ENCODE data around the gene ODAD4. TPM values are rescaled to one million over a fixed set of nuclear protein-coding genes. Genes with fewer than 3 reads are reported as not detected.
"Not testable (repeated sequence)": the region's sequence is repeated elsewhere in the genome, so short reads cannot be mapped to it uniquely, and the experiment has no call there.

Gene ODAD4
- total RNA-seq, 2 donors from 2014 or later: 0.55 to 4.3 TPM

DNA sequence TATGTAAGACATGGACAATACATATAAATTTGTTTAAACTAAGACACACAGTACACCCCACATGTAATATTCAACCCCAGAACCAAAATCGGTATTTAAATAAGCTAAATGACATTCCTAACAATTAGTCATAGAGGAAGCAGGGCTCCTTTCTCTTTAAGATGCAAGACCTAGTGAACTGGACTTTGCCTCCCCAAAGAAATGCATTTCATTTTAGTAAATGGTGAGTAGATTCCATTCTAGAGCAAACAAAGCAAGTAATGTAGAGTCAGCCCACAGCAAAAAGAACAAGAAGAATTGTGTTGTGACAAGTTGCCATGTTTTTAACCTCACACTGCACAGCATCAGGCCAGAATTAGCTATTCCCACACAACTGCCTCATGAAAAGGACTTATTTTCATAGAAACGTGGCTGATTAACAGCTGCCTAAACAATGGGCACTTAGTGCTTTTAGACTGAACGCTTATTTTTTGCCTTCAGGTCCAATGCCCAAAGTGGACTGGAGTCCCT is 72.4 kb downstream of the ODAD4 start:
- no peak for DNase-seq (ENCODE audit: low spot score)
- Histone ChIP-seq H3K36me3 (peaks cover 0 to 6% of the 10 kb centered on the region in 2 donors), H3K4me3 (no peak overlapping the region), H3K27me3 (replicated peaks; ENCODE audit: insufficient read depth) (no peaks in the 10 kb centered on the region), H3K4me1 (replicated peaks) (no peaks in the 10 kb centered on the region), H3K9me3 (no peaks in the 10 kb centered on the region), H3K27ac (no peak overlapping the region)
- TF ChIP-seq POLR2AphosphoS5 (IDR thresholded peaks at IDR 0.05) (no peak), CTCF (IDR thresholded peaks at IDR 0.05) (no peak), POLR2A (IDR thresholded peaks at IDR 0.05) (no peak)
- intact Hi-C loops (cut with DNase I): no loop called here
- 74% methylated on average over 3 of the region's 3 CpGs for WGBS

- Histone ChIP-seq H3K4me3 (no peak overlapping the region), H3K27me3 (replicated peaks; ENCODE audit: insufficient read depth) (no peaks in the 10 kb centered on the region), H3K4me1 (replicated peaks) (no peaks in the 10 kb centered on the region), H3K9me3 (no peaks in the 10 kb centered on the region), H3K27ac (no peak overlapping the region), H3K36me3 (no peaks in the 10 kb centered on the region)
- TF ChIP-seq POLR2A (IDR thresholded peaks at IDR 0.05): no peak
- intact Hi-C loops (cut with DNase I): no loop called here
- no peak for DNase-seq (ENCODE audit: low spot score)
- 34% methylated on average over 1 of the region's 1 CpG for WGBS
Observed at GRCh38 chr17:42005166-42005565, 74.7 kb downstream of the ODAD4 start.

DNA sequence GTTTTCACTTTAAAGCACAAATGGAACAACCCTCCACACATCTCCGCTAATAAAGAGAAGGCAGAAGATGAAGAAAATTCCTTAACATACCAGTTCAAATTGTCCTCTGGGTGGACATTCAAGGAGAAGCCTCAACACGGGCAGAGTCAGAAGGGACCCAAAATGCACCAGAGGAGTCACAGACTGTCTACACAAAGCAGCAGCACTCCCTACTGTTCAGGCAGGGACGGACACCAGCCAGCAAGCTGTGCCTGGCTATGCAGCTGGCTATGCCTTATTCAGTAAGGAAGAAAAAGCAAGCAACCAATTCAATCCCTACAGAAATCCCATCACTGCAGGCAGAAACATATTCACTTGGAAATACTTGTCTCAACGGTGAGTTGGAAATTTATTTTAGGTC is 78.8 kb downstream of the ODAD4 start:
- TF ChIP-seq CTCF (IDR thresholded peaks at IDR 0.05): peak in 1 of 4 experiments; percentile 15
- TF ChIP-seq POLR2A (IDR thresholded peaks at IDR 0.05): no peak
- no peak for TF ChIP-seq POLR2AphosphoS5 (IDR thresholded peaks at IDR 0.05)
- Histone ChIP-seq H3K27ac (no peak overlapping the region), H3K4me1 (replicated peaks) (no peaks in the 10 kb centered on the region), H3K27me3 (replicated peaks; ENCODE audit: insufficient read depth) (no peaks in the 10 kb centered on the region), H3K4me3 (no peak overlapping the region), H3K36me3 (no peaks in the 10 kb centered on the region), H3K9me3 (no peaks in the 10 kb centered on the region)
- intact Hi-C loops (cut with DNase I): no loop called here
- WGBS: 74% methylated on average over 4 of the region's 4 CpGs
- DNase-seq (ENCODE audit: low spot score): no peak

DNA sequence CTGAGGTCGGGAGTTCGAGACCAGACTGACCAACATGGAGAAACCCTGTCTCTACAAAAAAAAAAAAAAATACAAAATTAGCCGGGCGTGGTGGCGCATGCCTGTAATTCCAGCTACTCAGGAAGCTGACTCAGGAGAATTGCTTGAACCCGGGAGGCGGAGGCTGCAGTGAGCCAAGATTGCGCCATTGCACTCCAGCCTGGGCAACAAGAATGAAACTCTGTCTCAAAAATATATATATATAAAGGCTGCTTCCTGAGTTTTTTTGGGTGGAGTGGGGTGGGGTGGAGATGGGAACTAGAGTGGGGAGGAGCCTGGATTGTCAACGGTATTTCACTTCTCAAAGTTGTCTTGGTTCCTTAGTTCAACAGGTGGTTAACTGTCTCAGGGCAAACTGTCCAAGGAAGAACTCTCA is 79.9 kb downstream of the ODAD4 start:
- H3K4me3 ChIP-seq; H3K4me1 ChIP-seq (replicated peaks); H3K27me3 ChIP-seq (replicated peaks; ENCODE audit: insufficient read depth); H3K36me3 ChIP-seq; intact Hi-C loops (cut with DNase I); H3K27ac ChIP-seq; DNase-seq (ENCODE audit: low spot score); H3K9me3 ChIP-seq: not testable (repeated sequence)
- 61% methylated on average over 9 of the region's 9 CpGs for WGBS

DNA sequence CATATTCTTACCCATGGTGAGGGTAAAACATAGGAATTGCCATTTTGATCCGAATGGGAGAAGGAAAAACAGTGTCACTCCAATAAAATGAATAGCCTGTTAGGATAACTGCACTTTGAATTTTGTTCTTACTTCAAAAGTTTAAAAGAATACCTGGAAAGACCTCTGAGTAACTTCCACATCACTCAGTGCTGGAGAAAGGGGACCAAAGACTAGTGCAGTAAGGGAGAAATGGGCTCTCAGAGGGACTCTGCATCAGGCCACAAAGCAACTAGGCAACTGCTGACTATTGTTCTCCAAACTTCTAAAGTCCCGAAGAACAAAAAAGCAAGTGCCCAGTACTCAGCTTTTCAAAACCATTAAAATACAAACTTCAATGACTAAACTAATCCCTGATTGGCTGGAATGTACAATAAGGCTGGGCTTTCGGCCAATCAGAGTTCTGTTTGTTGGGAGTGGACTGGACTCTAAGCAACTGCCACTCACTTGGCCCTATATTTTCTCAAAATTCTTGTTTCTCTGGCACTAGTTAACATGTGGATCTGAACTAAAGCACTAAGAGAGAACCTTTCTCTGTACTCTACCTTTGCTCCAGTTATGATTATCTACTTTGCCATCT is 80.6 kb downstream of the ODAD4 start:
- WGBS: 92% methylated on average over 3 of the region's 3 CpGs
- Histone ChIP-seq H3K4me1 (replicated peaks) (no peaks in the 10 kb centered on the region), H3K4me3 (no peak overlapping the region), H3K27me3 (replicated peaks; ENCODE audit: insufficient read depth) (no peaks in the 10 kb centered on the region), H3K36me3 (no peaks in the 10 kb centered on the region), H3K9me3 (no peaks in the 10 kb centered on the region), H3K27ac (no peak overlapping the region)
- TF ChIP-seq CTCF (IDR thresholded peaks at IDR 0.05) (no peak), POLR2AphosphoS5 (IDR thresholded peaks at IDR 0.05) (no peak), POLR2A (IDR thresholded peaks at IDR 0.05) (no peak)
- DNase-seq (ENCODE audit: low spot score): no peak
- intact Hi-C loops (cut with DNase I): no loop called here

DNA sequence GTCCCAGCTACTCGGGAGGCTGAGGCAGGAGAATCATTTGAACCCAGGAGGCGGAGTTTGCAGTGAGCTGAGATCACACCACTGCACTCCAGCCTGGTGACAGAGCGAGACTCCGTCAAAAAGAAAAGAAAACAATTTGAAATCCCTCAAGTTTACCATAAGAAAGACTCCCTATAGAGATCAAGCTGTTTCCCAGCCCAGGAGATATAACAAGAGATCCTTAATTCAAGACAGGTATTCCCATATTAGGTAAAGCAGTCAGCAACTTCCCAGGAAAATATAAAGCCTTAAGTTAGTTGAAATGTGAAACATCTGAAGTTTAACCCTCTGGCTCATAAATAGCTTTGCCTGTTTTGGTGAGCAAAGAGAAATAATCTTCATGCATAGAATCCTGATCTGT is 81.9 kb downstream of the ODAD4 start:
- H3K4me3 ChIP-seq; H3K9me3 ChIP-seq; H3K27ac ChIP-seq; H3K27me3 ChIP-seq (replicated peaks; ENCODE audit: insufficient read depth); DNase-seq (ENCODE audit: low spot score); H3K36me3 ChIP-seq; intact Hi-C loops (cut with DNase I); H3K4me1 ChIP-seq (replicated peaks): not testable (repeated sequence)
- whole genome bisulfite sequencing: 82% methylated on average over 4 of the region's 4 CpGs

- H3K4me1 ChIP-seq (replicated peaks); H3K27me3 ChIP-seq (replicated peaks; ENCODE audit: insufficient read depth); H3K27ac ChIP-seq; H3K36me3 ChIP-seq; H3K9me3 ChIP-seq; DNase-seq (ENCODE audit: low spot score); H3K4me3 ChIP-seq; intact Hi-C loops (cut with DNase I): not testable (repeated sequence)
- WGBS: 94% methylated on average over 12 of the region's 12 CpGs
Observed at GRCh38 chr17:42013740-42014139, 83.3 kb downstream of the ODAD4 start.
